ENCODE measurements around the gene COL27A1.

Gene COL27A1

GRCh38 chr9:114169029-114169951 lies 14.0 kb downstream of the COL27A1 start:
- DNase-seq: no peak

DNA sequence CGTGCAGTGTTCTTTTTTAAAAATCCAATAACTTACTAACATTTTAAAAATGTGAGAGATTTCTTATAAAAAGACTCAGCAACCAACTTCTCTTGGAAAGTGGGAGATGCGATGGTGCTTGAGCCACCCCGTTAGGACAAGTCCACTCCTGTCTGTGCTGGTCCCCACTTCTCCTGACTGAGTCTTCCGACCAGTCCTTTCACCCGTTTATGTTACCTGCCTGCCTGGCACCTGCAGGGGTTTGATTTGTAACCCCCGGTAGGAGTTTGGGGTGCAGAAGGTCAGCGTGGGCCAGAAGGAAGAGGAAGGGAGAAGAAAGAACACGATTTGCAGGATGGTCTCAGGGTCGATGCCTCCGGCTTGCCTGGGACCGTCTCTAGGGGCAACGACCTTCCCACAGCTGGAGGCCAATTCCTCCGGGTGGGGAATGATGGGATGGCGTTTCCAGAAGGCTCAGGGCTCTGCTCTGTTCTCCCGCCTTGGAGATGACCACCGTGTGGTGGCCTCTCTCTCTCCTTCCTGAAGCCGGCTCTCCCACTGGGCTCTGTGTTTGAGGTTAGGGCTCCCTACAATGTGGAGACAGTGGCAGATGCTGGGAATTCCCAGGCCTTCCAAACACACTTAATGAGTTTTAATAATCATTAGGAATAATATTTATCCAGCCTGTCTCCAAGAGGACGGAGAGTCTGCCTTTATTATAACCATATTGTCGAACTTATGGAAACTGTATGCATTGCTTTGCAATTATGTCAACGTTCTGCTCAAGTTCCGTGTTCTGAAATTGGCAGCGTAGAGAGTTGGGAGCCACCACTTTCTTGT lies 14.8 kb downstream of the COL27A1 start:
- DNase-seq: no peak

DNA sequence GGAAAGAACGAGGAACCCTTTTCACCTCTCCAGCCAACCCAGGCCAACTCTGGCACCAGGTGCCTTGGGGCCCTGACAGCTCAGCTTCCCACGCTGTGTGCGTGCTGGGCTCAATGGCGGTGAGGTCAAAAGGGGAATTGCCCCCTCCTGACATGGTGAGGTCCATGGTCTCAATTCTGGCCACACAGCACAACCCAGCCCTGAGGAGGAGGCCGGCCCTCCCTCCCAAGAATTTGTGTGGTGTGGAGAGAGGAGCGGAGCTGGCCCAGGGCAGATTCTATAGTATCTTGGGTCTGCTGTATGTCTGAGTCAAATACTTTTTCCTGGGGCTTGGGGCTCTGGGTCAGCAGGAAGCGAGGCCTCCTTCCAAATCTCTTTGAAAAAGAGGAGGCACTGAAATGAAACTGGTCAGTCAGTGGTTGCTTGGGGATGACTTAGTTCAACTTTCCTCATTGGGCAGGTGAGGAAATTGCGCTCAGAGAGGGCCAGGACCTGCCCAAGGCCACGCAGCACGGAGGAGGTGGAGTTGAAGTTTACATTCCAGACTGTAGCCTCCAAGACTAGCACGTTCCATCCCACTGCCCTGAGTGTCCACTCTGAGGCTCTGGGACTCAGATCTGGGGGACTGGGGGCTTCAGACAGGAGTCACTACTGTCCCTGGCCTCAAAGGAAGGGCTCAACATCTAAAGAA lies 15.6 kb downstream of the COL27A1 start:
- no peak for DNase-seq

DNA sequence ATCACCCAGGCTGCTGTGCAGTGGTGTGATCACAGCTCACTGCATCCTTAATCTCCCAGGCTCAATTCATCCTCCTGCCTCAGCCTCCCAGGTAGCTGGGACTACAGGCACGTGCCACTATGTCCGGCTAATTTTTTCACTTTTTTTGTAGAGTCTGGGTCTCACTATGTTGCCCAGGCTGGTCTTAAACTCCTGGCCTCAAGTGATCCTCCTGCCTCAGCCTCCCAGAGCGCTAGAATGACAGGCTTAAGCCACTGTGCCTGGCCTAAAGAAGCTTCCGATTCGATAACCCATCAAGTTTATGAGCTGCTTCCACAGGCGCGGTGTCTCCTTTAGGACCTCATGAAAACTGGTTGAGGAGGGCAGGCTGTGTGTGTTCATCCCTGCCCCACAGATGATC lies 16.2 kb downstream of the COL27A1 start:
- no peak for DNase-seq

- DNase-seq: no peak
Observed at GRCh38 chr9:114172981-114173833, 17.9 kb downstream of the COL27A1 start.

GRCh38 chr9:114174557-114174875 lies 19.2 kb downstream of the COL27A1 start:
- no peak for DNase-seq

GRCh38 chr9:114174876-114175771 lies 19.8 kb downstream of the COL27A1 start:
- DNase-seq: no peak

- no peak for DNase-seq
Observed at GRCh38 chr9:114176624-114177291, 21.4 kb downstream of the COL27A1 start.

DNA sequence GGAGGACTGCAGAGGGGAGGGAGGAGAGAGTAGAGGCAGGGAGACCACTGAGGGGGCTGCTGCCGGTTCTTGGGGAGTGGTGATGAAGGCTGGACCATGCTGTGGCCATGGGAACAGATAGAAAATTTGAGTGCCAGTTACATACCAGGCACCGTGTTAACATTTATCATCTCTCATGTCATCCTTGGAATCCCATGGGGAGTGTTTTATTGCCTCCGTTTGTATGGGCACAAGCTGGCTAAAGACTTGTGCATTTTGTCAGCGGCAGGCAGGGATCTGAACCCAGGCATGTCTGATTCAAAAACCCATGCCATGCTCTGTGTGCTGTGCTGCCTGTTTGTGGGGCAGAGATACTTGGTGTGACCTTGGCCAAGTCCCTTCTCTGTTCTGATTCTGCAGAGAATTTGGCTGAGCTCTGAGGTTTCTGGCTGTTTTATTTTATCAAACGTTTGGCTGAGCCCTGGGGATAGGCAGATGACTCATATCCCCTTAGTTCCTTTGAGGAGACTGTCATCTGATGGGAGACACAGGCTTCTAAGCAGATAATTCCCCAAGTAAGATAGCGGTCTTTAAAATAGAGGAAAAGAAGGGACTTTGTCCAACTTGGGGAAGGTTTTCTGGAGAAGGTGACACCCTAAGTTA lies 22.2 kb downstream of the COL27A1 start:
- no peak for DNase-seq

GRCh38 chr9:114178076-114178475 lies 22.7 kb downstream of the COL27A1 start:
- DNase-seq: no peak

GRCh38 chr9:114178756-114179450 lies 23.6 kb downstream of the COL27A1 start:
- DNase-seq: no peak

- DNase-seq: no peak
Observed at GRCh38 chr9:114179516-114179915, 24.2 kb downstream of the COL27A1 start.

- DNase-seq: no peak
Observed at GRCh38 chr9:114180696-114181606, 25.6 kb downstream of the COL27A1 start.

DNA sequence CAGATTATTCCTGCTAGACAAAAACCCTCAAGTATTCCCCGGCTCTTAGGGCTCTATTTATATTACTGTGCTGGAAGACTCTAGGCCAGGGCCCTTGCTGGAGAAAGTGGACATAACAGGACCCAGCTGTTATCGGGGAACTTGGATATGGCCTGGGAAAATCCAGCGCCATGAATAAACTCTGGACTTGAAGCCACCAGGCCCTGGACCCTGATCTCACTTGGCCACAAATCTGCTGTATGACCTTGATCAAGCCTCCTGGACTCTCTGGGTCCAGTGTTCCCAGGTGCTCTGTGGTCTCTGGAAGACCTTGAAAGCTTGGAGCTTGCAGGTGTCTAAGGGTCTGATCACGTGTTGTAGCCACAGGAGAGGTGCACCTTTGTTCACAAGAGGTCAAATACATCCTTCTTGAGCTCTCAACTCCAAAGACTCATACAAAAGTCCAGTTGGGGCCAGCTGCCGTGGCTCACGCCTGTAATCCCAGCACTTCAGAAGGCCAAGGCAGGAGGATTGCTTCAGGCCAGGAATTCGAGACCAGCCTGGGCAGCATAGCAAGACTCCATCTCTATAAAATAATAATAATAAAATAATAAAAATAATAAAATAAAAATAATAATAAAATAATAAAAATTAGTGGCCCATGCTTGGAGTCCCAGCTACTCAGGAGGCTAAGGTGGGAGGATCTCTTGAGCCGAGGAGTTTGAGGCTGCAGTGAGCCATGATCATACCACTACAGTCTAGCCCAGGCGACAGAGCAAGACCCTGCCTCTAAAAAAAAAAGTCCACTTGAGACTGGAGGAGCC lies 26.5 kb downstream of the COL27A1 start:
- no peak for DNase-seq

DNA sequence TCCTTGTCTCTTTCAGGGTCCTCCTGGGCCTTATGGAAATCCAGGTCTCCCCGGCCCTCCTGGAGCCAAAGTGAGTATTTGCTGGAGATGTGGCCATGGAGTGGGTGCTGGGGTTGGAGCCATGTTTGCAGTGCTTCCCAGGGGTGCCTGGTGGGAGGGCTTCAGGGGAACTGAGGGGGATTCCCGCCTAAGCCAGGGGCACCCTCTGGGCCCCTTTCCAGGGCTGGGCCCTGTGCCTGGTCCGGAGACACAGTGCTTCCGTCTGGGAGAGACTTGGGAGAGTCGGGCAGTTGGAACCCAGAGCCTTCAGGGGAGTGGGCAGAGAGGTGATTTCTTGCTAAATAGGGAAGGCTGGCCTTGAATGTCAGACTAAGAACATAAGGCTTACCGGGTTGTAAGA lies 27.7 kb downstream of the COL27A1 start:
- no peak for DNase-seq

DNA sequence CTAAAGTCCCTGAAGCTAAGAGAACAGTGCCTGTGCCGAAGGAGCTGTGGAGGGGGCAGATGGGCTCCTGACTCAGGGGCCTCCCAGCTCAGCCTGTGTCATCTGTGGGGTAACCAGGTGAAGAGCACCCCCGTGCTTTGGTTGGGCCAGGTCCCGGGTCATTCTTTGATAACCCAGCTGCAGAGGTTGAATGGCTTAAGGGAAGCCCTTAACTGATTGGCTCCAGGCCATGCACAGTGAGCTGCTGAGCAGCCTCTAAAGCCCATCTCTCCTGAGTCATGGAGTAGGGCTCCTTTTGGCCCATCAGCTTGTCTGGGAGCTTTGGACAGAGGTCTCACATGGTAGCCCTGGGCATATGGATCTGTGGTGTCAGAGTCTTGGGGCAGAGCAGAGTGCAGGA lies 28.7 kb downstream of the COL27A1 start:
- DNase-seq: no peak

GRCh38 chr9:114184866-114185265 lies 29.5 kb downstream of the COL27A1 start:
- DNase-seq: no peak

Data from bone marrow (tissue), 2 donors.